ENCODE results near the gene KANSL1. TPM values are rescaled to one million over a fixed set of nuclear protein-coding genes. Genes with fewer than 3 reads are reported as not detected.

KANSL1 gene
- total and polyA plus RNA-seq, 2 of the 4 experiments (the other 2 are of a cell fraction) = 19.1 to 49.6 TPM

GRCh38 chr17:46202424-46202823 is 9.2 kb upstream of the KANSL1 start:
- DNase-seq (no peak), ATAC-seq (ENCODE audit: low read depth) (no peak)
- TF ChIP-seq POLR2A (IDR thresholded peaks at IDR 0.05; ENCODE audit: low read depth, low read length) (no peak), CTCF (conservative IDR thresholded peaks at IDR 0.05; ENCODE audit: low read depth, low read length) (no peak), FOS (IDR thresholded peaks at IDR 0.05; ENCODE audit: low read depth, low read length) (no peak), MXI1 (IDR thresholded peaks at IDR 0.05; ENCODE audit: borderline replicate concordance, low read depth, low read length) (no peak)
- Histone ChIP-seq H3K4me2 (ENCODE audit: low read depth, low read length) (no peak overlapping the region), H3K4me1 (ENCODE audit: control insufficient read depth, insufficient read depth, low read length) (peaks cover 4% of the 10 kb centered on the region; the same call in 1 of the 2 replicates), H2BK15ac (ENCODE audit: low read depth, low read length) (no peak overlapping the region), H3K4ac (ENCODE audit: low read depth, low read length) (no peak overlapping the region), H4K20me1 (ENCODE audit: insufficient read depth, low read length) (peaks cover 24% of the 10 kb centered on the region), H2BK120ac (ENCODE audit: low read depth, low read length) (no peak overlapping the region), H3K9me3 (ENCODE audit: control insufficient read depth, insufficient read depth, low read length) (peaks cover 7% of the 10 kb centered on the region), H4K91ac (ENCODE audit: insufficient read depth, low read depth, low read length) (no peak overlapping the region), H4K8ac (ENCODE audit: low read depth in 2 of 2, low read length in 2 of 2) (no peak overlapping the region), H2AK9ac (replicated peaks; ENCODE audit: low read depth, low read length, poor library complexity) (no peak overlapping the region), H3K56ac (ENCODE audit: extremely low read depth, insufficient read depth, low read length) (no peak overlapping the region), H3K79me1 (ENCODE audit: low read depth in 1 of 2, low read length in 2 of 2) (peaks cover 17 to 61% of the 10 kb centered on the region in 2 experiments), H4K5ac (ENCODE audit: low read depth, low read length) (no peak overlapping the region), H3K14ac (replicated peaks; ENCODE audit: low read depth, low read length) (no peak overlapping the region), H3K27me3 (ENCODE audit: control insufficient read depth, insufficient read depth, low read length) (no peaks in the 10 kb centered on the region), H2BK5ac (ENCODE audit: low read depth, low read length, poor library complexity, severe bottlenecking) (no peak overlapping the region), H2BK20ac (ENCODE audit: low read depth, low read length) (no peak overlapping the region), H2AK5ac (ENCODE audit: low read depth, low read length) (no peak overlapping the region), H3K9ac (ENCODE audit: low read depth, low read length) (no peak overlapping the region), H2AFZ (replicated peaks; ENCODE audit: low read length, poor library complexity) (no peak overlapping the region), H3K4me3 (ENCODE audit: insufficient read depth, low read depth, low read length) (no peak overlapping the region), H3K23ac (ENCODE audit: low read depth, low read length) (no peak overlapping the region), H3K9me1 (ENCODE audit: insufficient read depth, low read length) (peaks cover 14% of the 10 kb centered on the region; the same call in 1 of the 2 replicates), H3K36me3 (ENCODE audit: control insufficient read depth, insufficient read depth, low read length) (peaks cover 3% of the 10 kb centered on the region), H3K18ac (ENCODE audit: low read depth, low read length) (no peak overlapping the region), H3K27ac (ENCODE audit: insufficient read depth, low read length) (no peak overlapping the region)
- dilution Hi-C loops (cut with HindIII; ENCODE audit: low sequenced_read_pairs, unreplicated experiment) (no loop called here), in situ Hi-C loops (cut with MboI; ENCODE audit: low sequenced_read_pairs) (no loop called here), intact Hi-C loops (cut with micrococcal nuclease) (no loop called here)
- ChIA-PET POLR2A (ENCODE audit: unreplicated experiment) (no interaction called here), CTCF (interaction anchor here (1.1 kb wide), 1 partner anchor 8 kb away, joined by 4 read pairs; no protein-coding TSS in a partner anchor)
- no TSS peak for BruUV-seq (replicated peaks)
- WGBS, 2 experiments (ENCODE audit: extremely low coverage in 2 of 2, insufficient read length in 1 of 2) = no CpG with 5 or more reads among the region's 2 CpGs

All from IMR-90 (cell line).